Testis (tissue), 2 donors: ENCODE measurements around the gene OR9Q1.

Experiments used
- POLR2A ChIP-seq: fragments of 450-650 bp; IDR thresholded peaks from one replicate; pipeline ENCODE4 v1.6.1; 2017; ENCODE audit warnings: antibody characterized with exemption, mild to moderate bottlenecking, moderate library complexity
- TF ChIP-seq, protein P1 (sequence below), 3 experiments: fragments of 450-650 bp in 2 of 3; fragments of 200-600 bp in 1 of 3; sonication (generic) in 1 of 3; IDR thresholded peaks; one replicate each; pipeline ENCODE4 v1.5.1; 2016 to 2019; ENCODE audit warnings: antibody characterized with exemption in 3 of 3, mild to moderate bottlenecking in 2 of 3, moderate library complexity in 1 of 3

DNA sequence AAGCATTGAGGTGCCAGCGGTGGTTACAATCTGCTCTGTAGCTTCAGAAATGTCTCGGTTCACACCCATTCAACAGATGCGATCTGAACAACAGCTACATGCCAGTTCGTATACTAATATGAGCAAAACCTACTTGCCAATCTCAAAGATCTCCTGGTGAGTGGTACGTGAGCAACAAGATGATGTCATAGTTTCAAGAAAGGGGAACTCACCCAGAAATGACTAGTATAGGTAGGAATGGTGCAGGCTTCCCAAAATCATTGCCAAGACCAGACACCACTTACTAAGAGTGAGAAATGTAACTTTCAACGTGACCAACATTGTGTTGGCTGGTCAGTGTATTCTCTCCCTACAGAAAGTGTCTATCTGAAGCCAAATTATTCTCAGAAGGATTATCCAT, 38.1 kb downstream of the OR9Q1 start:
- TF ChIP-seq, protein P1, sequence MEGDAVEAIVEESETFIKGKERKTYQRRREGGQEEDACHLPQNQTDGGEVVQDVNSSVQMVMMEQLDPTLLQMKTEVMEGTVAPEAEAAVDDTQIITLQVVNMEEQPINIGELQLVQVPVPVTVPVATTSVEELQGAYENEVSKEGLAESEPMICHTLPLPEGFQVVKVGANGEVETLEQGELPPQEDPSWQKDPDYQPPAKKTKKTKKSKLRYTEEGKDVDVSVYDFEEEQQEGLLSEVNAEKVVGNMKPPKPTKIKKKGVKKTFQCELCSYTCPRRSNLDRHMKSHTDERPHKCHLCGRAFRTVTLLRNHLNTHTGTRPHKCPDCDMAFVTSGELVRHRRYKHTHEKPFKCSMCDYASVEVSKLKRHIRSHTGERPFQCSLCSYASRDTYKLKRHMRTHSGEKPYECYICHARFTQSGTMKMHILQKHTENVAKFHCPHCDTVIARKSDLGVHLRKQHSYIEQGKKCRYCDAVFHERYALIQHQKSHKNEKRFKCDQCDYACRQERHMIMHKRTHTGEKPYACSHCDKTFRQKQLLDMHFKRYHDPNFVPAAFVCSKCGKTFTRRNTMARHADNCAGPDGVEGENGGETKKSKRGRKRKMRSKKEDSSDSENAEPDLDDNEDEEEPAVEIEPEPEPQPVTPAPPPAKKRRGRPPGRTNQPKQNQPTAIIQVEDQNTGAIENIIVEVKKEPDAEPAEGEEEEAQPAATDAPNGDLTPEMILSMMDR (IDR thresholded peaks at IDR 0.05): no peak
- no peak for TF ChIP-seq POLR2A
